ENCODE results near the gene RNF181.
"Not testable (repeated sequence)": the region's sequence is repeated elsewhere in the genome, so short reads cannot be mapped to it uniquely, and the experiment has no call there.

RNF181 gene

GRCh38 chr2:85597241-85597640, 1.7 kb downstream of the RNF181 start:
- DNase-seq, result no peak

- DNase-seq, result no peak
These were observed 3.2 kb downstream of the RNF181 start for GRCh38 chr2:85598594-85599340.

GRCh38 chr2:85599468-85600234, 4.1 kb downstream of the RNF181 start:
- DNase-seq, result no peak

DNA sequence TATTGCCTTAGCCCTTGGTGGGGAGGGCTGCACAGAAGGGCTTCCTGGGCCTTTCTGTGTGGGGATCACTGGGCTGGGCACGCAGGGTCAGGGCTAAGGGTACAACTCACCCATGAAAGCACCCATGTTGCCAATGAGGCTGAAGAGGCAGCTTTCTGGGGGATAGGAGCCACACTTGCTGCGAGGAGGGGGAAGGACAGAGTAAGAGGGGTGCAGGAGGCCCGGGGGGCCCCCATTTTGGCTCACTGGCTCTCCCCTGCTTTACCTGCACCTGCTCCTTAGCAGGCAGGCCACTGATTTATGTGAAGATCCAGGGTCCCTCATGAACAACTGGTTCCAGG, 4.7 kb downstream of the RNF181 start:
- DNase-seq, result no peak

GRCh38 chr2:85600951-85601770, 5.6 kb downstream of the RNF181 start:
- DNase-seq, result no peak

DNA sequence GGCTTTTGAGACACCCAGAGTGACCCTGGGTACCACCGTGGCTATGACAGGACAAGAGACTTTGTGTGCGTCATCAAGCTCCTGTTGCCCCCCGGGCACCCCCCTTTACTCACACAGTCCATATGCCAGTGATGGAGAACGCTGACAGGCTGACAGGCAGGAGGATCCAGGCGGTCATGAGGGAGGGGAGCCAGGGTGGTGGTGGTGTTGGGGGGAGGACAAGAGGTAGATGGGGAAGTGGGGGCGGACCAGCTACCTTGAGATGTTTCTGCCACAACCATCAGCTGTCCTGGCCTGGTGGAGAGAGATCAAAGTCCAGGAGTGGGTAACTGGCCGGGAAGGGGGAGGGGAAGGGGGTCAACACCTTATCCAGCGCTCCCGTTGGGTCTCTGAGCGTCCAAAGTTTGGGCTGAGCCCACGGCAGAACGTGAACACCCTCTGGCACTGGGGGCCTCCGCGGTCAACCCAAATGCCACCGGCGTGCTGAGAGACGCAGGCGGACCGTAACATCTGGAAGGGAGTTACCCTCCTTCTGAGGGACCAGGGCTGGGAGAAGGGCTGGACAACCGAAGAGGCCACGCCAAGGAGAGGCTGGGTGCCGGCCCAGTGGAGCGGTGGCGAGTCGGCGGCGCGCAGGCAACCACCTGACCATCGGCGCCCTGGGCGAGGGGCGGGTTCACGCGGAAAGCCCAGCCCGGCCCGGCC, 6.4 kb downstream of the RNF181 start:
- DNase-seq, result no peak

GRCh38 chr2:85602476-85603234, 7.1 kb downstream of the RNF181 start, which contains the start of gene TMEM150A:
Gene TMEM150A, minus strand, starts transcription at chr2:85602698. Its CDS starts 750 bp downstream, at chr2:85601948.
- peak; percentile 75 for DNase-seq

- not testable (repeated sequence) for DNase-seq
These were observed 8.5 kb downstream of the RNF181 start for GRCh38 chr2:85604133-85604444.

DNA sequence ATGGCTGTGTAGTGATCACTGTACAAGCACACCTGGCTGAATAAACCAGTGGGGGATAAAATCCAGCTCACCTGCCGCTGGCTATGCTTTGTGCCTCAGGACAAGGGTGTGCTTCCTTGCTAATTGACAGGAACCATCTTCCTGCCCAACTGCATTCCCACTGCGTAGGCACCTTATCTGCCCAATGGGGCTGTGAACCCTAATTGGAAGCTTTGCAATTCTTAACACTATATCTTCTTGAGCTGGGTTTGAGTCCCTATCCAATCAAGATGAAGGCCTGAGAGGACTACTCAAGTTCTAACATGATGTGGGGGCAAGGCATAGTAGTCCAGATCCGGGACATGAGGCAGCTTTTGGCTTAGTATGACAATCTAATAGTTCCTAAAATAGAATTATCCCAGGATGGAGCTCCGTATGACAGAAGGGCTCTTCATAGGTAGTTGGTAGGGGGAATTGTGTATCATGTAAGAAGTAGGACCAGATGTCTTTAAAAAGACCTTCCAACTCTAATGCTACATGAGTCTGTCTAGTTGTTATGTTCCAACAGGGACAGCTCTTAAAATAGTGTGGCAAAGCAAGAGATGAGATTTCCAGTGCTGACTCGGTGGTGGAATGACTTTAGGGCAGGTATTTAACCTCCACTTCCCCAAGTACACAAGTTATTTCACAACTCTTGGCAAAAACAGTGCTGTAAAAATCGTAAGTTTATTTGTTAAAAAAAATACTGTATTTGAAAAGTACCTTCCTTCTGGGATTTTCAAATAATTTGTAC, 9.2 kb downstream of the RNF181 start:
- no peak for DNase-seq

GRCh38 chr2:85605406-85606115, 10.0 kb downstream of the RNF181 start:
- DNase-seq, result no peak

- DNase-seq, result no peak
These were observed 10.5 kb downstream of the RNF181 start for GRCh38 chr2:85606116-85606455.

GRCh38 chr2:85607268-85608215, 12.0 kb downstream of the RNF181 start:
- DNase-seq, result no peak

DNA sequence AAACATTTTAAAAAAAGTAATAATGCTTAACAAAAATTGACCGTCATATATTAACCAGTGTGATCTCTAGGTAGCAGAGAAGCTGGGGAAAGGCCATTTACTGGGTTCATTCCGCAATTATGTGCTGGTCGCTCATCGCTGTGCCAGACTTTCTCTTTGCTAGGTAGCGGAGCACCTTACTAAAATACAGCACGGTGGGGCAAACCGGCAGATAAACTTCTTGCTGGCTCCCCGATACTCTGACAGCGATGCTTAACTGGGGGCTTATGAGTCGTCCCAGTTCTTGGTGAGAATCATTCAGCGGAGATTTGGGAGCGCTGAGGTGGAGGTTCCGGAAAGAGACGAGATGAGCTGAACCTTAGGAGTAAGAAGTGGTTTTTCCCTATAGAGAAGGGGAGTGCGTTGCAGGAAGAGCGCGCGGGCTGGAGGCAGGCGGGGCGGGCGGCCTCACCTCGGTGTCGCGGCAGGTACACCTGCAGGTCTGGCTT, 15.7 kb downstream of the RNF181 start:
- DNase-seq, result no peak

DNA sequence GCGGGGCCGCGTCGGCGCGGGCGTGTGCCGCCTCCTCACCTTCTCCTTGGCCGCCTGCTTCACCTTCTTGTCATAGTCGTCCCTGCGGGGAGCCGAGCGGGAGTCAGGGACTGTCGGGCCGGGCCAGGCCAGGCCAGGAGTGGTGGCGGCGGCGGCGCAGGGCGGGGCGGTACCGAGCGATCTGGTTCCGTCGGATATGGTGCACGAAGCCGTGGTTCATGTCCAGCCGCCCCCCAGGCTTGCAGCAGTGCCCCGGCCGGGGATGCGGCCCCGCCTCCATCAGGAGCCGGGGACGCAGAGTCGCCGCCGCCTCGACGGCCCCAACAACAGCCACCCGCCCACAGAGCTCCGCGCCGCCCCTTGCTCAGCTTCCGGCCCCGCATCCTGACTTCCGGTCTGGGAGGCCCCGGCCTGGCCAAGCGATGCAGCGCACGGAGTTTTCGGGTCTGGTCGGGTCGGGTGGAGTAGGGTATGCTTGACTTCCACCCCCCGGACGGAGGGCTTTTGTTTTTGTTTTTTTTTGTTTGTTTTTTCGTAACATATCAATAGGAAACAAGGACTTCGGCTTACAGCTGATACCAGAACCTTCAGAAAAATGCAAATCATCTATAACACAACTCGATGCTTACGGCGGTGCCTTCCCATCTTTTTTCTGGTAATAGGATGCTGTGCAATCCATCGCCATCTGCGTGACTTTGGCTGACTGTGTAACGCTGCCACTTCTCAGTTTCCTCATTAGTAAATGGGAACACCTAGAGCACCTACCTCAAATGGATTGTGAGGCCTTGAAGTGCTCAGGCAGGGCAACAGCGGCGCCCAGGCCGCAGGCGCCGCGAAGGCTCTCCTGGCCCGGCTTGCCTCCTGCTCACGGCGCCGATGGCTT, 16.4 kb downstream of the RNF181 start, which contains the start of gene C2orf68:
Gene C2orf68 (minus strand): TSS at position 362 of the 883 bp plus-strand sequence. CDS start 82 bp downstream, at position 280.
- peak; percentile 92 for DNase-seq

DNA sequence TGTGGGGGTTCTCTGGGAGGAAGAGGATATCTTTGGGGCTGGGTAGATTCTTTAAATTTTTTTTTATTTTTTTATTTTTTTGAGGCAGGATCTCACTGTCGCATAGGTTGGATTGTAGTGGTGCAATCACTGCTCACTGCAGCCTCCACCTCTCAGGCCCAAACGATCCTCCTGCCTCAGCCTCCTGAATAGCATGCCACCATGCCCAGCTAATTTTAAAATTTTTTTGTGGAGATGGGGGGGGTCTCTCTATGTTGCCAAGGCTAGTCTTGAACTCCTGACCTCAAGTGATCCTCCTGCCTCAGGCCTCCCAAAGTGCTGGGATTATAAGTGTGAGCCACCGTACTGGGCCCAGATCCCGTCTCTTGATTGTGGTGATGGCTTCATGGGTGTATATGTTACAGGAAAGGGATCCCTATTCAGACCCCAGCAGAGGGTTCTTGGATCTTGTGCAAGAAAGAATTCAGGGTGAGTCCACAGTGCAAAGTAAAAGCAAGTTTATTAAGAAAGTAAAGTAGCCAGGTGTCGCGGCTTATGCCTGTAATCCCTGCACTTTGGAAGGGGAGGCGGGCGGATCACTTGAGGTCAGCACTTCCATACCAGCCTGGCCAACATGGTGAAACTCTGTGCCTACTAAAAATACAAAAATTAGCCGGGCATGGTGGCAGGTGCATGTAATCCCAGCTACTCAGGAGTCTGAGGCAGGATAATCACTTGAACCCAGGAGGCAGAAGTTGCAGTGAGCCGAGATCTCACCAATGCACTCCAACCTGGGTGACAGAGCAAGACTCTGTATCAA, 18.4 kb downstream of the RNF181 start:
- DNase-seq, result no peak

DNA sequence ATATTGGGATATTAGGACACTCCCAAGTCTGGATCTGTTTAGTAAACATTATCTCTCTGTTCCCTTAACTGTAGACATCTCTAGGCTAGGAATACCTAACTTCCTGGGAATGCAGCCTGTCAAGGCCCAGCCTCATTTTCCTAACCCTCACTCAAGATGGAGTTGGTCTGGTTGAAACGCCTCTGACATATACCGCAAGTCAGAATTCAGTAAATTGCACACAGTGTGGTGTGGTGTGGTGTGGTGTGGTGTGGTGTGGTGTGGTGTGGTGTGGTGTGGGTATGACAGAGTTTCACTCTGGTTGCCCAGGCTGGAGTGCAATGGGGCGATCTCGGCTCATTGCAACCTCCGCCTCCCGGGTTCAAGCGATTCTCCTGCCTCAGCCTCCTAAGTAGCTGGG, 19.2 kb downstream of the RNF181 start:
- not testable (repeated sequence) for DNase-seq

- no peak for DNase-seq
These were observed 19.8 kb downstream of the RNF181 start for GRCh38 chr2:85615413-85615728.

GRCh38 chr2:85617723-85618122, 22.2 kb downstream of the RNF181 start:
- DNase-seq, result not testable (repeated sequence)

All from NCI-H2171 treated with DMSO at 0.1 percent for 48 hours (cell line).